GM23338 (cell line): ENCODE data around the gene FLT3. TPM values are rescaled to one million over a fixed set of nuclear protein-coding genes. Genes with fewer than 3 reads are reported as not detected.

Experiments used
- ATAC-seq: fragments of 200-7000 bp; cut with Tn5 transposase; 3 replicates; pipeline ENCODE4 v1.9.1; 2020
- DNase-seq: peaks from one replicate; pipeline ENCODE4 v3.0.0-alpha.2; 2015; ENCODE audit warnings: low spot score
- H2AFZ ChIP-seq: fragments of 200-600 bp; sonication (generic); 2 replicates; pipeline ENCODE4 v1.8.0; 2016; ENCODE audit warnings: antibody characterized with exemption, mild to moderate bottlenecking, moderate library complexity
- H3F3A ChIP-seq: fragments of 200-600 bp; sonication (generic); replicated peaks from 2 replicates; pipeline ENCODE4 v1.8.0; 2017; ENCODE audit warnings: antibody characterized with exemption, mixed run types, low read depth
- H3K27ac ChIP-seq: fragments of 200-600 bp; sonication (generic); 2 replicates; pipeline ENCODE4 v1.6.1; 2016; ENCODE audit warnings: low read depth
- H3K27me3 ChIP-seq: fragments of 200-600 bp; sonication (generic); 2 replicates; pipeline ENCODE4 v1.8.0; 2016; ENCODE audit warnings: mild to moderate bottlenecking, mixed run types, moderate library complexity; ENCODE audit not compliant: insufficient read depth
- H3K36me3 ChIP-seq: fragments of 200-600 bp; sonication (generic); 2 replicates; pipeline ENCODE4 v1.8.0; 2016; ENCODE audit warnings: mild to moderate bottlenecking; ENCODE audit not compliant: insufficient read depth
- H3K4me1 ChIP-seq: fragments of 200-600 bp; sonication (generic); 2 replicates; pipeline ENCODE4 v1.8.0; 2016; ENCODE audit warnings: mild to moderate bottlenecking, moderate library complexity; ENCODE audit not compliant: insufficient read depth
- H3K4me2 ChIP-seq: fragments of 200-600 bp; sonication (generic); 2 replicates; pipeline ENCODE4 v1.7.1; 2017; ENCODE audit warnings: mixed run types
- H3K4me3 ChIP-seq: fragments of 200-600 bp; sonication (generic); 2 replicates; pipeline ENCODE4 v1.6.1; 2016; ENCODE audit warnings: mixed run types
- H3K79me2 ChIP-seq: fragments of 200-600 bp; sonication (generic); replicated peaks from 2 replicates; pipeline ENCODE4 v1.8.0; 2017; ENCODE audit warnings: mild to moderate bottlenecking; ENCODE audit not compliant: insufficient read depth
- H3K9me2 ChIP-seq: fragments of 200-600 bp; sonication (generic); 2 replicates; pipeline ENCODE4 v1.8.0; 2017; ENCODE audit not compliant: insufficient read depth
- H4K20me1 ChIP-seq: fragments of 200-600 bp; sonication (generic); replicated peaks from 2 replicates; pipeline ENCODE4 v1.8.0; 2017; ENCODE audit warnings: mild to moderate bottlenecking; ENCODE audit not compliant: insufficient read depth
- H3K27ac Mint-ChIP-seq: 2 replicates; pipeline ENCODE4 v1.8.0; 2020; ENCODE audit warnings: inconsistent platforms, mild to moderate bottlenecking, moderate library complexity, mixed read lengths
- H3K27me3 Mint-ChIP-seq: 3 replicates; pipeline ENCODE4 v1.8.0; 2022; ENCODE audit warnings: low read depth, mild to moderate bottlenecking, moderate library complexity, mixed read lengths, inconsistent platforms; ENCODE audit not compliant: insufficient read depth, poor library complexity
- H3K36me3 Mint-ChIP-seq: 3 replicates; pipeline ENCODE4 v1.8.0; 2021; ENCODE audit warnings: low read depth, mild to moderate bottlenecking, inconsistent platforms, moderate library complexity, mixed read lengths
- H3K4me1 Mint-ChIP-seq: 3 replicates; pipeline ENCODE4 v1.8.0; 2020; ENCODE audit warnings: mild to moderate bottlenecking, inconsistent platforms, mixed read lengths
- H3K4me3 Mint-ChIP-seq: 3 replicates; pipeline ENCODE4 v1.8.0; 2021; ENCODE audit warnings: moderate library complexity, mild to moderate bottlenecking, inconsistent platforms, mixed read lengths
- H3K9me3 Mint-ChIP-seq: 3 replicates; pipeline ENCODE4 v1.8.0; 2020; ENCODE audit warnings: moderate library complexity, mild to moderate bottlenecking, inconsistent platforms, mixed read lengths
- CTCF ChIP-seq, 2 experiments: fragments of 200-600 bp in 1 of 2; sonication (generic) in 1 of 2; conservative IDR thresholded peaks; 2 replicates each; pipeline versions ENCODE4 v1.5.1 to v1.6.1; 2016 to 2017; ENCODE audit warnings: antibody characterized with exemption in 2 of 2, low read depth in 2 of 2, mild to moderate bottlenecking in 2 of 2, moderate library complexity in 1 of 2
- ETS1 ChIP-seq: IDR thresholded peaks from 2 replicates; pipeline ENCODE4 v1.6.1; 2016; ENCODE audit warnings: antibody characterized with exemption
- EZH2 ChIP-seq: fragments of 200-600 bp; sonication (generic); IDR thresholded peaks from one replicate; pipeline ENCODE4 v1.8.0; 2017; ENCODE audit warnings: antibody characterized with exemption, mild to moderate bottlenecking, low read depth; ENCODE audit not compliant: unreplicated experiment
- EZH2phosphoT487 ChIP-seq: fragments of 200-600 bp; sonication (generic); IDR thresholded peaks from one replicate; pipeline ENCODE4 v1.8.1; 2018; ENCODE audit warnings: antibody characterized with exemption; ENCODE audit not compliant: unreplicated experiment
- JUNB ChIP-seq: IDR thresholded peaks from one replicate; pipeline ENCODE4 v1.6.1; 2016; ENCODE audit warnings: antibody characterized with exemption; ENCODE audit not compliant: unreplicated experiment
- NANOG ChIP-seq: IDR thresholded peaks from 2 replicates; pipeline ENCODE4 v1.6.1; 2016; ENCODE audit warnings: antibody characterized with exemption, borderline replicate concordance
- POLR2AphosphoS5 ChIP-seq: IDR thresholded peaks from 2 replicates; pipeline ENCODE4 v1.6.1; 2016; ENCODE audit warnings: antibody characterized with exemption, low read depth
- STAT1 ChIP-seq: IDR thresholded peaks from one replicate; pipeline ENCODE4 v1.6.1; 2016; ENCODE audit warnings: antibody characterized with exemption; ENCODE audit not compliant: unreplicated experiment
- ZNF331 ChIP-seq: fragments of 250-450 bp; sonication (Bioruptor Pico); IDR thresholded peaks from 2 replicates; pipeline ENCODE4 v1.5.0; 2020; ENCODE audit warnings: low read depth, mild to moderate bottlenecking, moderate library complexity
- ZNF462 ChIP-seq: fragments of 250-450 bp; sonication (Bioruptor Pico); IDR thresholded peaks from 2 replicates; pipeline ENCODE4 v1.5.0; 2020; ENCODE audit warnings: mild to moderate bottlenecking, moderate library complexity
- polyA plus RNA-seq: library from polyadenylated mRNA; unstranded; fragments of >200 nt; fragmentation: Nextera tagmentation; extraction: Ambion mirVana; gene quantifications from 2 replicates; pipeline ENCODE4 v1.2.1, GENCODE V29; 2016
- total RNA-seq: library from RNA; depleted of rRNA; stranded (reverse); fragments of >200 nt; shearing (Covaris generic); gene quantifications from 2 replicates; pipeline ENCODE4 v1.2.3, GENCODE V29; 2014

Gene FLT3
- total and polyA plus RNA-seq, 2 experiments from 2014 or later, result 0.17 to 0.44 TPM

- TF ChIP-seq STAT1, result no peak
- TF ChIP-seq NANOG, result no peak
- TF ChIP-seq ZNF331, result no peak
- no peak for TF ChIP-seq JUNB
- no peak for TF ChIP-seq EZH2phosphoT487
- TF ChIP-seq CTCF (conservative IDR thresholded peaks at IDR 0.05; ENCODE audit: low read depth in 2 of 2), result no peak
- TF ChIP-seq POLR2AphosphoS5, result no peak
- no peak for TF ChIP-seq ETS1
- TF ChIP-seq EZH2, result no peak
Measured at GRCh38 chr13:27988520-27988919, 111.9 kb downstream of the FLT3 start, which contains the start of gene URAD (continued).

GRCh38 chr13:27985600-27985999 is 114.8 kb downstream of the FLT3 start:
- TF ChIP-seq JUNB, result no peak
- no peak for TF ChIP-seq ZNF462
- no peak for TF ChIP-seq POLR2AphosphoS5
- TF ChIP-seq NANOG, result no peak
- no peak for TF ChIP-seq EZH2phosphoT487
- Histone ChIP-seq H3F3A (0 out of 2 replicates have a peak, but pooled peaks cover 8% of the 10 kb centered on the region), H3K9me2 (no peaks in the 10 kb centered on the region), H3K4me3 (no peak overlapping the region), H3K27me3 (peaks cover 50% of the 10 kb centered on the region), H4K20me1 (no peaks in the 10 kb centered on the region; the same call in 1 of the 2 replicates), H3K36me3 (no peaks in the 10 kb centered on the region), H3K4me1 (peaks cover 2% of the 10 kb centered on the region; the same call in 1 of the 2 replicates), H3K27ac (no peak overlapping the region), H3K79me2 (no peaks in the 10 kb centered on the region), H2AFZ (no peak overlapping the region), H3K4me2 (no peak overlapping the region)
- ATAC-seq (no peak), DNase-seq (no peak)
- Mint-ChIP-seq H3K4me1 (peaks cover 4% of the 10 kb centered on the region; the same call in 2 of the 3 replicates), H3K36me3 (no peaks in the 10 kb centered on the region), H3K4me3 (no peak overlapping the region), H3K27ac (no peak overlapping the region), H3K9me3 (peaks cover 6% of the 10 kb centered on the region; the same call in 1 of the 3 replicates), H3K27me3 (peaks cover 59% of the 10 kb centered on the region)
